ENCODE data around the gene ORC6.

ORC6 gene

DNA sequence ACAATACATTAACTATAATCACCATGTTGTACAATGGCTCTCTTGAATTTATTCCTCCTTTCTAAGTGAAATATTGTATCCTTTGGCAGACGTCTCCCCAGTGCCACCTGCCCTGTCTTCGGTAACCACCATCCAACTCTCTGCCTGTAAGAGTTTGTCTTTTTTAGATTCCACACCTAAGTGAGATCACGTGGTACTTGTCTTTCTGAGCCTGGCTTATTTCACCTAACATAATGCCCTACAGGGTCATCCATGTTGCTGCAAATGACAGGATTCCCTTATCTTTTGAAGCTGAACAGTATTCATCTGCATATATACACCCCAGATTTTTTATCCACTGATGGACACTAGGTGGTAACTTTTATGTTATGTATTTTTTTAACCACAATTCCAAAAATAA, 24.2 kb downstream of the ORC6 start:
- no peaks in the 10 kb centered on the region for H3K79me2 ChIP-seq (ENCODE audit: insufficient read depth, low read depth)
- no peak overlapping the region for H3K9ac ChIP-seq
- no peak overlapping the region for H3K4me3 ChIP-seq (IDR thresholded peaks at IDR 0.05; ENCODE audit: insufficient read depth, low read depth, low read length)
- H3K4me2 ChIP-seq = no peak overlapping the region
- no peaks in the 10 kb centered on the region for H3K27me3 ChIP-seq (ENCODE audit: insufficient read depth, low read depth)
- no peaks in the 10 kb centered on the region for H3K36me3 ChIP-seq (ENCODE audit: insufficient read depth)
- TF ChIP-seq CTCF (conservative IDR thresholded peaks at IDR 0.05; ENCODE audit: low read depth, low read length) = no peak
- H3K27ac ChIP-seq = no peak overlapping the region
- no peak overlapping the region for H2AFZ ChIP-seq (ENCODE audit: low read depth)
- no peaks in the 10 kb centered on the region for H4K20me1 ChIP-seq (ENCODE audit: insufficient read depth)
- no peaks in the 10 kb centered on the region for H3K4me1 ChIP-seq (ENCODE audit: low read depth, poor library complexity, severe bottlenecking)

GRCh38 chr16:46714797-46715591, 25.5 kb downstream of the ORC6 start:
- no peak overlapping the region for H3K4me2 ChIP-seq

DNA sequence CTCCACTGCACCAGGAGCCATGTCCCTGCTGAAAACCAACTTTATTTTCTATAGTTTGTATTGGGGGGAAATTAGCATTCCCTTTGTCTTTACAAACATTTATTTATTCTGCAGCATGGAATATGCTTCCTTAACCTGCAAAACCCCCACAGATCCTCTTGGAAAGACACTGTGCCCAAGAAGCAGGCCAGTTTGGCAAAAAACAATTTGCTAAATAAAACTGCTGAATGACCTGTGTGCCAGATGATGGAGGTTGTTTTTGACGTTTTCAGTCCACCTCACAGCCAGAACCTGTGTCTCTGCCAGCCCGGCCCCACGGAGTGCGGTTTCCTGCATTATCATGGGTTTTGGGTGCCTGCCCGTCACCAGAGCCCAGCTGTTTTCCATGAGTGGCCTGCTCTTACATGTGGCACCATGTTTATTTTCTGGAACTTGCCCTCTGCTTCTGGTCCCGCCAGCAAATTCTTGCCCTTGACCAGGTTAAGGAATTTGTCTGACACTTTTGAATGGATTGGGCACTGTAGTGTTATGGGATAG, 26.4 kb downstream of the ORC6 start:
- H3K79me2 ChIP-seq (ENCODE audit: insufficient read depth, low read depth) = no peaks in the 10 kb centered on the region
- H3K4me3 ChIP-seq (IDR thresholded peaks at IDR 0.05; ENCODE audit: insufficient read depth, low read depth, low read length) = no peak overlapping the region
- H3K4me2 ChIP-seq = no peak overlapping the region
- no peaks in the 10 kb centered on the region for H3K36me3 ChIP-seq (ENCODE audit: insufficient read depth)
- H4K20me1 ChIP-seq (ENCODE audit: insufficient read depth) = no peaks in the 10 kb centered on the region
- no peak overlapping the region for H3K9ac ChIP-seq
- no peak overlapping the region for H2AFZ ChIP-seq (ENCODE audit: low read depth)
- no peak overlapping the region for H3K27ac ChIP-seq
- H3K27me3 ChIP-seq (ENCODE audit: insufficient read depth, low read depth) = no peaks in the 10 kb centered on the region
- no peaks in the 10 kb centered on the region for H3K4me1 ChIP-seq (ENCODE audit: low read depth, poor library complexity, severe bottlenecking)
- no peak for TF ChIP-seq CTCF (conservative IDR thresholded peaks at IDR 0.05; ENCODE audit: low read depth, low read length)

More at GRCh38 chr16:46714797-46715591, 25.5 kb downstream of the ORC6 start:
- no peak overlapping the region for H3K27ac ChIP-seq
- no peaks in the 10 kb centered on the region for H3K4me1 ChIP-seq (ENCODE audit: low read depth, poor library complexity, severe bottlenecking)
- no peaks in the 10 kb centered on the region for H3K27me3 ChIP-seq (ENCODE audit: insufficient read depth, low read depth)
- TF ChIP-seq CTCF (conservative IDR thresholded peaks at IDR 0.05; ENCODE audit: low read depth, low read length) = no peak
- no peaks in the 10 kb centered on the region for H4K20me1 ChIP-seq (ENCODE audit: insufficient read depth)
- H3K9ac ChIP-seq = no peak overlapping the region
- H3K4me3 ChIP-seq (IDR thresholded peaks at IDR 0.05; ENCODE audit: insufficient read depth, low read depth, low read length) = no peak overlapping the region
- no peaks in the 10 kb centered on the region for H3K36me3 ChIP-seq (ENCODE audit: insufficient read depth)
- H3K79me2 ChIP-seq (ENCODE audit: insufficient read depth, low read depth) = no peaks in the 10 kb centered on the region
- H2AFZ ChIP-seq (ENCODE audit: low read depth) = no peak overlapping the region

GRCh38 chr16:46717692-46718091, 28.2 kb downstream of the ORC6 start:
- Histone ChIP-seq H4K20me1 (ENCODE audit: insufficient read depth) (no peaks in the 10 kb centered on the region), H2AFZ (ENCODE audit: low read depth) (no peak overlapping the region), H3K27me3 (ENCODE audit: insufficient read depth, low read depth) (no peaks in the 10 kb centered on the region), H3K79me2 (ENCODE audit: insufficient read depth, low read depth) (no peaks in the 10 kb centered on the region), H3K36me3 (ENCODE audit: insufficient read depth) (no peaks in the 10 kb centered on the region), H3K4me2 (no peak overlapping the region), H3K4me3 (IDR thresholded peaks at IDR 0.05; ENCODE audit: insufficient read depth, low read depth, low read length) (no peak overlapping the region), H3K4me1 (ENCODE audit: low read depth, poor library complexity, severe bottlenecking) (no peaks in the 10 kb centered on the region), H3K9ac (no peak overlapping the region), H3K27ac (no peak overlapping the region)
- TF ChIP-seq CTCF (conservative IDR thresholded peaks at IDR 0.05; ENCODE audit: low read depth, low read length) = no peak
